IPS DF 6.9 (cell line): ENCODE measurements around the gene LMCD1.
"Not testable (repeated sequence)": the region's sequence is repeated elsewhere in the genome, so short reads cannot be mapped to it uniquely, and the experiment has no call there.

ENCODE experiments used
- DNase-seq: peaks from one replicate; pipeline ENCODE4 v3.0.0-alpha.2; 2013; ENCODE audit warnings: low read depth, low spot score
- H3K27ac ChIP-seq: one replicate; pipeline ENCODE4 v1.5.1; 2013; ENCODE audit warnings: low read length, control low read depth
- H3K27me3 ChIP-seq: 2 replicates; pipeline ENCODE4 v1.6.1; 2013; ENCODE audit warnings: mild to moderate bottlenecking, low read length; ENCODE audit not compliant: control insufficient read depth, insufficient read depth
- H3K36me3 ChIP-seq: 2 replicates; pipeline ENCODE4 v1.6.1; 2013; ENCODE audit warnings: low read length; ENCODE audit not compliant: control insufficient read depth, insufficient read depth
- H3K4me1 ChIP-seq: 2 replicates; pipeline ENCODE4 v1.6.1; 2013; ENCODE audit warnings: low read length; ENCODE audit not compliant: control insufficient read depth, insufficient read depth
- H3K4me3 ChIP-seq: 2 replicates; pipeline ENCODE4 v1.5.1; 2013; ENCODE audit warnings: mild to moderate bottlenecking, low read length
- H3K9me3 ChIP-seq: 2 replicates; pipeline ENCODE4 v1.6.1; 2013; ENCODE audit warnings: low read length, inconsistent platforms; ENCODE audit not compliant: control insufficient read depth, insufficient read depth
- WGBS: extraction: QIAGEN DNeasy Blood & Tissue Kit; methylation state at CpG from one replicate; pipeline ENCODE4 v1.1.7; 2013; ENCODE audit warnings: mixed read lengths, missing lambda C conversion rate; ENCODE audit not compliant: insufficient read length, insufficient coverage; 5-methylcytosine and 5-hydroxymethylcytosine counted together

The LMCD1 gene

GRCh38 chr3:8580434-8580833 is 78.8 kb downstream of the LMCD1 start:
- not testable (repeated sequence) for DNase-seq, H3K27ac ChIP-seq, H3K4me1 ChIP-seq, H3K36me3 ChIP-seq, H3K4me3 ChIP-seq, H3K27me3 ChIP-seq, H3K9me3 ChIP-seq
- no CpG with 5 or more reads among the region's 5 CpGs for WGBS

DNA sequence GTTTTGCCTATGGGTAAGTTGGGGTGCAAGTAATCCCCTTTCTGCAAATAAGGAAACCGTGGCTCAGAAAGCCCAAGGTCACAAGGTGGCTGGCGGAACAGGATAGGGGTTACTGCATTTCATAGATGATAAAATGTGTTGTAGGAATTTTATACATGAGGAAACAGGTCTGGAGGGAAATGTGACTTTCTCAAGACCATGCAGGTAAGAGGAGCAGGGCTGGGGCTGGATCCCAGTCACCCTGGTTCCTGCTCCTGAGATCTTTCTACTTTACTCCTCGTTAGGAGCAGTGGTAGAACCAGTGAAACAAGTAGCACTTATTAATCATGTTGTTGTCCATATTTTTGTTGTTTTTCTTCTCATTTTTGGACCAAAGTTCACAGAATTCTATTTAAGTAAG is 79.8 kb downstream of the LMCD1 start:
- Histone ChIP-seq H3K4me3 (no peak overlapping the region), H3K27ac (no peak overlapping the region), H3K4me1 (no peaks in the 10 kb centered on the region), H3K36me3 (no peaks in the 10 kb centered on the region), H3K9me3 (no peaks in the 10 kb centered on the region; the same call in 1 of the 2 replicates), H3K27me3 (no peaks in the 10 kb centered on the region)
- no peak for DNase-seq
- no CpG with 5 or more reads among the region's 3 CpGs for WGBS

DNA sequence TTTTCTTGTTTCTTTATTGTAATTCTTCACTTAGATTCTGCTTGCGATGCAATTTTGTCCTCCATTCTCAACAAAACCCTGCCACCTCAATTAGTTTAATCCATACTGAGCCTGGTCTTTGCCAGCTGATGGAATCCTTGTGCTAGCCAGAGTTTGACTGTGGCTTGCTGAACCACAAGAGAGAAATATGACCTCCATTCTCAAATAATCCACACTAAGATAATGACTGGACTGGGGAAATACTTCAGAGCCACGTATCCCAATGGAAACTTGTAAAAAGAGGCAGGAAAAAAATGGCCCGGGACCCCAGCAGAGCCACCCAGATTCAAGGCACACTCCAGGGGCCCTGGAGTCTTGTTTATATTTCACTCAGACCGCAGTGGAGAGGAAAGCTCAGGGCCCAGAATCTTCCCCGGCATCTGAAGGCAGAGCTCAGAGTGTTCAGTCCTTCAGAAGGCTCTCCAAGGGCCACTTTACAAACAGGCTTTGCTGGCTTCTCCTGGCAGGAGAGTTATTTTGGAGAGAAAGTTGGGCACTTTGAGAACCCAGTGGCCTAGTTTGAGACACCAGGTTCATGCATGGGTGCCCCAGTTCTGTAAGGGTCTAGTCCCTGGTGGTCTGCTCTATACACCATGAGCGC is 80.3 kb downstream of the LMCD1 start:
- Histone ChIP-seq H3K9me3 (no peaks in the 10 kb centered on the region; the same call in 1 of the 2 replicates), H3K36me3 (no peaks in the 10 kb centered on the region), H3K27me3 (no peaks in the 10 kb centered on the region), H3K4me3 (no peak overlapping the region), H3K4me1 (no peaks in the 10 kb centered on the region), H3K27ac (no peak overlapping the region)
- WGBS, result no CpG with 5 or more reads among the region's 6 CpGs
- DNase-seq, result no peak

DNA sequence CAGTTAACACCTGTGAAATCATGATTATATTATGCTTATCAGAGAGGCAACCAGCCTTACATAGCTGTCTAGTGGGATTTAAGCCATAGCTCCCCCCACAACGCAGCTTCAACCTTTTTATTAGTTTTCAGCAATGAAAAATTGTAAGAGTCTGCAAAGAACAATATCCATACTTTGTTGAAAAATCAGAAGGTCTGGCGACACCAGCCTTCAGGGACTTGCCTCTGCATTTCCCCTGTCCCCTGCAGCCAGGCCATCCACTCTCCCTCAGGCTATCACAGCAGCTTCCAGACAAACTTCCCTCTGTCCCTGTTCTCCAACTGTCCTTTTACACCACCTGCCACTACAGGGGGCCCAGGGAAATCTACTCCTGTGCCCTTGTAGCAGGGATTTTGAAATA is 83.0 kb downstream of the LMCD1 start:
- no peaks in the 10 kb centered on the region for H3K27me3 ChIP-seq
- H3K4me1 ChIP-seq, result no peaks in the 10 kb centered on the region
- H3K36me3 ChIP-seq, result no peaks in the 10 kb centered on the region
- no peak for DNase-seq
- no peak overlapping the region for H3K4me3 ChIP-seq
- WGBS, result no CpG with 5 or more reads among the region's 2 CpGs
- H3K27ac ChIP-seq, result no peak overlapping the region
- H3K9me3 ChIP-seq, result no peaks in the 10 kb centered on the region; the same call in 1 of the 2 replicates

DNA sequence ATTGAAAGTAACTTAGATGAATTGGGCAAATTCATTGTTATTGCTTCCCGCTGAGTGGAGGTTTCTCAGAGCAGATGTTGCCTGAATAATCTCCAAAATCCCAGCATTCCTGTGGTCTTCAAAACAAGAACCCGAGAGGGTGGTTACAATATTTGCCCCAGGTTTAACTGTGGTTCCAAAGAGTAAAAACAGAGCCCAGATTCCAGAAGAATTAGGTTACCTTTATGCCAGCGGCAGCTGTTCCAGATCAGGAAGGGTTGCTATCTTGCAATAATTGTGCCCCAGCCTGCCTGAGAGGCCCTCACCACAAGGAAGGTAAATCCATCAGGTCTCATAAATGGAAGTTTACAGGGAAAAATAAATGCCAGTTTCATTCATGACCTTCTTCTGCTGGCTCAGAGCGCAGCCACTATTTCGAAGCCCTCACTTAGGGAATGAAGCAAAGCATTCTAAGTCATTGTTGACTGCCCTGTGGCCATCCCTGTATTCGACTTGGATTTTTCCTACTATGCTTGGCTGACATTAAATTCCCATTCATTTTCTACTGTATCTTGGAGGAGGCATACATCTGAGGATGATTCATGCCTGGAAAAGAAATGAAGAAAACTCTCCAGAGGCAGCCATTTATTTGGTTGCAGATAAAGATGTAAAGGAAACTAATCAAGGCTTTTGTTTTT is 88.4 kb downstream of the LMCD1 start:
- H3K27me3 ChIP-seq, result no peaks in the 10 kb centered on the region

GRCh38 chr3:8593021-8593827 is 91.6 kb downstream of the LMCD1 start:
- no peak overlapping the region for H3K27ac ChIP-seq
- no peaks in the 10 kb centered on the region for H3K27me3 ChIP-seq
- no peaks in the 10 kb centered on the region for H3K36me3 ChIP-seq
- WGBS, result no CpG with 5 or more reads among the region's 9 CpGs
- DNase-seq, result no peak
- H3K4me1 ChIP-seq, result 0 out of 2 replicates have a peak, but pooled peaks cover 1% of the 10 kb centered on the region
- no peaks in the 10 kb centered on the region for H3K9me3 ChIP-seq
- H3K4me3 ChIP-seq, result no peak overlapping the region

More for the DNA sequence above, 88.4 kb downstream of the LMCD1 start:
- Histone ChIP-seq H3K27ac (no peak overlapping the region), H3K36me3 (no peaks in the 10 kb centered on the region), H3K4me3 (no peak overlapping the region), H3K4me1 (0 out of 2 replicates have a peak, but pooled peaks cover 1% of the 10 kb centered on the region), H3K9me3 (no peaks in the 10 kb centered on the region)
- WGBS, result no CpG with 5 or more reads among the region's 6 CpGs
- DNase-seq, result no peak

GRCh38 chr3:8595252-8595651 is 93.6 kb downstream of the LMCD1 start:
- Histone ChIP-seq H3K4me3 (no peak overlapping the region), H3K27me3 (no peaks in the 10 kb centered on the region), H3K4me1 (0 out of 2 replicates have a peak, but pooled peaks cover 1% of the 10 kb centered on the region), H3K27ac (no peak overlapping the region), H3K9me3 (no peaks in the 10 kb centered on the region), H3K36me3 (no peaks in the 10 kb centered on the region)
- WGBS, result no CpG with 5 or more reads among the region's 3 CpGs
- no peak for DNase-seq

- no CpG with 5 or more reads among the region's 9 CpGs for WGBS
- H3K4me3 ChIP-seq, result no peak overlapping the region
- no peaks in the 10 kb centered on the region for H3K9me3 ChIP-seq
- DNase-seq, result no peak
- no peaks in the 10 kb centered on the region for H3K27me3 ChIP-seq
- H3K27ac ChIP-seq, result no peak overlapping the region
- H3K36me3 ChIP-seq, result no peaks in the 10 kb centered on the region
- 0 out of 2 replicates have a peak, but pooled peaks cover 1% of the 10 kb centered on the region for H3K4me1 ChIP-seq
Observed at GRCh38 chr3:8595695-8596115, 94.1 kb downstream of the LMCD1 start.

- no peak overlapping the region for H3K4me3 ChIP-seq
- H3K27ac ChIP-seq, result no peak overlapping the region
- H3K9me3 ChIP-seq, result no peaks in the 10 kb centered on the region
- no peaks in the 10 kb centered on the region for H3K36me3 ChIP-seq
- WGBS, result no CpG with 5 or more reads among the region's 18 CpGs
- 0 out of 2 replicates have a peak, but pooled peaks cover 1% of the 10 kb centered on the region for H3K4me1 ChIP-seq
- DNase-seq, result no peak
- H3K27me3 ChIP-seq, result no peaks in the 10 kb centered on the region
Observed at GRCh38 chr3:8596321-8597218, 94.9 kb downstream of the LMCD1 start.
